GM12892 (cell line): ENCODE measurements around the gene ABCB11.

Source experiments
- POLR2A ChIP-seq: IDR thresholded peaks from 2 replicates; pipeline ENCODE4 v1.6.1; 2011; ENCODE audit warnings: low read depth, low read length, control low read depth
- POLR2AphosphoS5 ChIP-seq: IDR thresholded peaks from 2 replicates; pipeline ENCODE4 v1.6.1; 2011; ENCODE audit warnings: low read depth, low read length, control low read depth
- TAF1 ChIP-seq: IDR thresholded peaks from 2 replicates; pipeline ENCODE4 v1.6.1; 2011; ENCODE audit warnings: low read depth, mild to moderate bottlenecking, control low read depth, low read length, borderline replicate concordance

DNA sequence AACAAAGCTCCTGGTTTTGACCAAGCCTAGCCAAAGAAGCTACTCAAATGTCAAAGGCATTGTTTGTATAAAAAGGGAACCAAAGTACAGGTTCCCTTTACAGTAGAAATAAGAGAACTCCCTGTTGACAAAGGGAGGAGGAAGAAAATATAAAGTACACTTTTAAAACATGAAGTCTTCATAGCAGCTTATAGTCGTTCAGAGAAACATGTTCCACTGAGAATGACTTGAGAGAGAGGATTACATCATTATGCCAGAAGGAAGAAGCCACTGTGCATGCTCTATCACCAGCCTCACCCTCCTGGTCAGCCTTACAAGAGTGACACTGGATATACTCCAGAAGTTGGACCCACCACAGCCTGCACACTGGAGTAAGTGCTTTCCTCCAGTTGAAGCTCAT lies 35.8 kb upstream of the ABCB11 start:
- TF ChIP-seq TAF1 (no peak), POLR2AphosphoS5 (no peak), POLR2A (no peak)
